K562 (cell line): ENCODE measurements around the gene USP32. TPM values are rescaled to one million over a fixed set of nuclear protein-coding genes. Genes with fewer than 3 reads are reported as not detected.

Source experiments
- ATF4 ChIP-seq: fragments of 450-650 bp; formaldehyde crosslinking; IDR thresholded peaks from 2 replicates; pipeline ENCODE4 v1.4.0; 2022; ENCODE audit warnings: mild to moderate bottlenecking, moderate library complexity
- ATF6 ChIP-seq: sonication (generic); formaldehyde crosslinking; IDR thresholded peaks from 2 replicates; pipeline ENCODE4 v1.4.0; 2020; ENCODE audit warnings: mild to moderate bottlenecking, missing genetic modification reagents
- BRD4 ChIP-seq: fragments of 200-600 bp; sonication (generic); IDR thresholded peaks from 2 replicates; pipeline ENCODE4 v1.6.1; 2017; ENCODE audit warnings: inconsistent platforms
- DACH1 ChIP-seq: fragments of 450-650 bp; IDR thresholded peaks from 2 replicates; pipeline ENCODE4 v1.6.1; 2018; ENCODE audit not compliant: partially characterized antibody
- DLX4 ChIP-seq: fragments of 250-450 bp; sonication (Bioruptor Pico); IDR thresholded peaks from 2 replicates; pipeline ENCODE4 v1.6.1; 2021; ENCODE audit warnings: mild to moderate bottlenecking
- ETV1 ChIP-seq: fragments of 450-650 bp; conservative IDR thresholded peaks from 2 replicates; pipeline ENCODE4 v1.6.1; 2016; ENCODE audit warnings: missing genetic modification characterization, control low read depth, low read depth, missing compliant biosample characterization
- HMG20B ChIP-seq: fragments of 250-450 bp; sonication (Bioruptor Pico); IDR thresholded peaks from 2 replicates; pipeline ENCODE4 v1.5.0; 2021; ENCODE audit warnings: mild to moderate bottlenecking
- MXD1 ChIP-seq: fragments of 250-450 bp; sonication (Bioruptor Pico); IDR thresholded peaks from 2 replicates; pipeline ENCODE4 v1.8.0; 2021; ENCODE audit warnings: borderline replicate concordance, mild to moderate bottlenecking, moderate library complexity; ENCODE audit not compliant: poor library complexity, severe bottlenecking
- SMARCA4 ChIP-seq: fragments of 450-650 bp; IDR thresholded peaks from 2 replicates; pipeline ENCODE4 v1.6.1; 2016
- TAF15 ChIP-seq: fragments of 200-400 bp; formaldehyde crosslinking; IDR thresholded peaks from 2 replicates; pipeline ENCODE4 v1.6.1; 2017; ENCODE audit warnings: mild to moderate bottlenecking, low read depth, low read length, moderate library complexity
- ZBTB11 ChIP-seq, 3 experiments: fragments of 200-800 bp in 1 of 3; fragments of 250-450 bp in 1 of 3; fragments of 450-650 bp in 1 of 3; sonication (Bioruptor Pico) in 1 of 3; sonication (Bioruptor generic) in 1 of 3; formaldehyde crosslinking in 1 of 3; IDR thresholded peaks; 2 replicates each; pipeline versions ENCODE4 v1.6.1 to v1.8.0; 2016 to 2022; ENCODE audit warnings: mild to moderate bottlenecking in 2 of 3, missing genetic modification characterization in 2 of 3, missing compliant biosample characterization in 1 of 3, moderate library complexity in 1 of 3
- ZFP36 ChIP-seq: fragments of 150-350 bp; IDR thresholded peaks from 2 replicates; pipeline ENCODE4 v1.6.1; 2018; ENCODE audit warnings: low read length, low read depth; ENCODE audit not compliant: partially characterized antibody
- ZNF3 ChIP-seq: fragments of 250-450 bp; sonication (Bioruptor Pico); IDR thresholded peaks from 2 replicates; pipeline ENCODE4 v1.5.0; 2021; ENCODE audit warnings: mild to moderate bottlenecking, moderate library complexity
- polyA plus RNA-seq, 8 experiments: library from polyadenylated mRNA; depleted of rRNA in 4 of 8; stranded (reverse) in 5 of 8; unstranded in 3 of 8; fragments of >200 nt; fragmentation: Nextera tagmentation in 2 of 8; fragmentation: Illumina TruSeq in 1 of 8; extraction: Ambion mirVana in 2 of 8; extraction: Trizol in 1 of 8; gene quantifications; 2 replicates each; pipeline versions ENCODE4 v1.2.1 to v1.2.3, GENCODE V29; 2011 to 2014; ENCODE audit warnings: inconsistent platforms in 1 of 8, missing spikeins in 1 of 8
- total RNA-seq, 7 experiments: library from RNA; depleted of rRNA in 6 of 7; stranded (reverse); fragments of >200 nt in 6 of 7; fragmentation: Illumina TruSeq in 2 of 7; extraction: Trizol in 2 of 7; gene quantifications; 2 replicates each; pipeline versions ENCODE4 v1.2.1 to v1.2.3, GENCODE V29; 2011 to 2021; ENCODE audit warnings: low replicate concordance in 1 of 7

USP32 gene
- total and polyA plus RNA-seq, 9 of the 15 experiments (the other 6 are each of a cell fraction or from before 2014, with no cell fraction given) = 18.0 to 69.3 (median 47.1) TPM

- TF ChIP-seq MXD1 (CRISPR knock-in tag) (no peak), ZFP36 (no peak), ZBTB11 (CRISPR knock-in tag; IDR thresholded peaks at IDR 0.05) (peak in 1 of 3 experiments; percentile 68; a peak in 2 of 6 replicates), DACH1 (no peak), TAF15 (no peak), ATF6 (0 out of 2 replicates have a peak, but pooled peaks have one; percentile 47), ATF4 (CRISPR knock-in tag) (no peak), ZNF3 (CRISPR knock-in tag) (peak; percentile 63; the same call in 1 of the 2 replicates), HMG20B (CRISPR knock-in tag) (0 out of 2 replicates have a peak, but pooled peaks have one; percentile 48), BRD4 (no peak), ETV1 (tag) (peak; percentile 35; the same call in 1 of the 2 replicates), DLX4 (CRISPR knock-in tag) (0 out of 2 replicates have a peak, but pooled peaks have one; percentile 48), SMARCA4 (0 out of 2 replicates have a peak, but pooled peaks have one; percentile 11)
Observed at GRCh38 chr17:60392845-60393702, 1.1 kb upstream of the USP32 start (continued).
